ENCODE results near the gene TDRD3.

GRCh38 chr13:60411464-60411863 lies 14.4 kb downstream of the TDRD3 start:
- TF ChIP-seq CTCF (IDR thresholded peaks at IDR 0.05; ENCODE audit: borderline replicate concordance, extremely low read depth, low read length, poor library complexity, severe bottlenecking): no peak
- no peak for TF ChIP-seq EZH2 (IDR thresholded peaks at IDR 0.05; ENCODE audit: borderline replicate concordance, low read depth, low read length, severe bottlenecking)

Measured in DND-41 (cell line).